Stimulated activated CD4-positive, alpha-beta T cell treated with anti-CD3 and anti-CD28 coated beads, Interleukin-1b, Interleukin-23, amount 100 ng/mL, for 24 hours (primary cell): ENCODE measurements around the gene RHEB.

ENCODE experiments used
- DNase-seq, 4 experiments: peaks; one replicate each; pipeline ENCODE4 v3.0.0-alpha.2; 2020; ENCODE audit warnings: low read depth in 4 of 4, low spot score in 1 of 4

The RHEB gene

GRCh38 chr7:151416112-151416940 lies 103.4 kb downstream of the RHEB start:
- no peak for DNase-seq
